Raji (cell line): Measurements from ENCODE around the gene CDK19.
A peak's percentile ranks its signal among the peaks of the same experiment; 100 is the strongest.

Source experiments
- POLR2A ChIP-seq: IDR thresholded peaks from 2 replicates; pipeline ENCODE4 v1.6.1; 2011; ENCODE audit warnings: low read depth, low read length, control low read depth; ENCODE audit not compliant: insufficient read depth

The CDK19 gene

DNA sequence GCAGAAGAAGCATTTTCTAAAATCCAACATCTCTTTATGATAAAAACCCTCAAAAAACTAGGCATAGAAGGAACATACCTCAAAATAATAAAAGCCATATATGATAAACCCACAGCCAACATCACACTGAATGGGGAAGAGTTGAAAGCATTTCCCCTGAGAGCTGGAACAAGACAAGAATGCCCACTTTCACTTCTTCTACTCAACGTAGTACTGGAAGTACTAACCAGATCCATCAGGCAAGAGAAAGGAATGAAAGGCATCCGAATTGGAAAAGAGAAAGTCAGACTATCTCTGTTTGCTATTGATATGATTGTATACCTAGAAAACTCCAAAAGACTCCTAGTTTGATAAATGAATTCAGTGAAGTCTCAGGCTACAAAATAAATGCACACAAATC, 7.9 kb upstream of the CDK19 start:
- TF ChIP-seq POLR2A: no peak

DNA sequence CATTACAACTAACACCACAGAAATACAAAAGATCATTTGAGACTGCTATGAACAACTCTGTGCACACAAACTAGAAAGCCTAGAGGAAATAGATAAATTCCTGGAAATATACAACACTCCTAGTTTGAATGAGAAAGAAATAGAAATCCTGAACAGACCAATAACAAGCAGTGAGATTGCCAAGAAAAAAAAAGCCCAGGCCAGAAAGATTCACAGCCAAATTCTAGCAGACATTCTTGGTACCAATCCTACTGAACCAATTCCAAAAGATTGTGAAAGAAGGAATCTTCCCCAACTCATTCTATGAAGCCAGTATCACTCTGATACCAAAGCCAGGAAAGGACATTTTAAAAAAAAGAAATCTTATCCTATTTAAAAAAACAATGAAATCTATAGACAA, 7.0 kb upstream of the CDK19 start:
- no peak for TF ChIP-seq POLR2A

DNA sequence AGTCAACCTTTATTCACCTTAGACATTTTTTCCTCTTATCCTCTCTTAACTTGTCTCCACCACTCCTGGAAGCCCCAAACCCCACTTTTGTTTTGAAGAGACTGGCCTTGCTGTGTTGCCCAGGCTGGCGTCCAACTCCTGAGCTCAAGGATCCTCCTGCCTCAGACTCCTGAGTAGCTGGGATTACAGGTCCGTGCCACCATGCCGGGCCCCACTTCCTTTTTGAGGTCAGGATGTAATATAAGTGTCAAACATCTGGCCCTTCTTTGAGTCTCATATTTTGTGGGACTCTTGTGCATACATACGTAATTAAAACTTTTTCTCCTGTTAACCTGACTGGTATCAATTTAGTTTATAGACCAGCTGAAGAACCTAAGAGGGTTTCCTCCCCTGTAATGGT, 1.4 kb upstream of the CDK19 start:
- TF ChIP-seq POLR2A: no peak

DNA sequence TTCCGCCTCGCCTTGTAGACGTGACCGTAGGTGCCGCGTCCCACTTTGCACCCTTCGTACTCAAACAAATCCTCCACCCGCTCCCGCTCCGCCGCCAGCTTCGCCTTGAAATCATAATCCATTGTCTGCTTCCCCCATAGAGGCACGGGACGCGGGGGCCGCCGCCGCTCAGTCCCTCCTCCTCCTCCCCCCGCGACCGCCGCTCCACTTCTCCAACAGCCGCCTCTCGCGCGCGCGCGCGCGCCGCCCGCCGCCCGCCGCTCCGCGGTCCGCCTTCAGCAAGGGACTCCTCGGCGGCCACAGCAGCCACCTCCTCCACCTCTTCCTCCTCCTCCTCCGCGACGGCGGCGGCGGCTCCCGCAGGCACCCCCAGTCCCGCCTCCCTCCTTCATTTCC, 256 bp downstream of the CDK19 start:
- no peak for TF ChIP-seq POLR2A

DNA sequence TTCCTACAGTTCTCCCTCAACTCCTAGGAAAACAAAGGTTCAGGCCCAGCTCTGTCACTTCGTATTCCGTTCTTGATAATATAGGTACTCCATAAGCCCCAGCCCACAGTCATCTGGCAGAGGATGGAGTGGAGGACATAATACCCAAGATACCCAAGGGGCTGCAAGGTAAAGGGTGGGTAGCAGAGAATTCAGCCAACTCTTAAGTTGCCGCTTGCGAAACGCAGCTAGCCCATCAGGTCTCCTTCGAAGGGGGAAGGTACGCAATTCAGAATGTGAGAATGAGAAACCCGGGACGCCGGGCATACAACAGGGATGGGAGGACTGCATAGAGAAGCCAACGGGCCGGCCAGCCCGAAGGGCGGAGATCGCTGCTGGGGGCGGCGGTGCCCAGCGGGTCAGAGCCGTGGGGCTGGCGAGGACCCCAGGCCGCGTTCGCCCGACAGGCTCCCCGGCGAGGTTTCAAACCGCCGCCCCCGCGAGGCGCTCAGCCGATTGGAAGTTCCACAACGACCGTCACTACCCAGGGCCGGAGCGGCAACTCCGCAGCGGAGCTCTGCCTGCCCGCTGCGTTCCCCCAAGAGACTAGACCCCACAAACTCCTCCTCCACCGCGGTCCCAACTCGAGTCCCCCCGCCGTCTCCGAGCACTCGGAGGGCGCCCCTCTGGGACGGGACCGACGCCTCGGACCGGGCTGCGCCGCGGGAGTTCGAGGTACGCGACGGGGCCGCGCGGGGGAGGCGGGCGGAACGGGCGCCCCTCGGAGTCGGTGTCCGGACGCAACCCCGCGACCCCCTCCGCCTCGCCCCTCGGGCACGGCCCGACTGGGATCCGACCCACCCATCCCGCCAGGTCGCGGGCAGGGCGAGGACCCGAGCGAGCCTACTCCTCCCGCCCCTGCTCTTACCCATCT, 911 bp downstream of the CDK19 start:
- TF ChIP-seq POLR2A: peak; percentile 24; the same call in 1 of the 2 replicates

DNA sequence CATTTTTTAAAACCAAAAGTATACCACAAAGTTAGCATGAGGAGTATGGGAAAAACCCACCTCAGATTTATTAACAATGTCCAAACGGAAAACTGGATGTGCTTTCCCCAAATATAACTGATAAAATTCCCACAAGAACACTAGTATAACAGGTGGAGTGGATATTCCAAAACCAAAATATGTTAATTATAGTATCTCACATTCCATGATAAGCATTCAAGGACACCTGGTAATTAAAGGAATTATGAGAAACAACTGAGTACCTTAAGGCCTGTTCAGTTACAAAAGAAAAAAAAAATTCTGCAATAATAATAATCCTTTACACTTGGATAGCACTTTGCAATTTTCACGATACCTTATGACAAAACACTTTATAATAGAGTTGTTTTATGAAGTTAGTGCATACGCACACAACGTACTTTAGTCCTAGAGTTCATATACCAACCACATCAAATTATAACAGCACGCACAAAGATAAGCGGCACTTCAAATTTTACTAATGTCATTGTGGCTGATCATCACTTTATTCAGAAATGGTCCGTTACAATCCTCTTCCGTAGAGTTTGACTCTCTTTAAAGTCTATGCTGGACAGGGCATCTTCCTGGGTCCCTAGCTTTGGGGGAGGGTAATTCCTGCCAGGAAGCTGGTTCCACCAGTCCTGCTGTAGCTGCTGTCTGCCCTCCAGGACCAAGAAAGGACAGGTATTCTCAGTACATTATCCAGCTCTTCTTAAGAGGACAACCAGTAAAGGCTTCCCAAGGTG, 1.7 kb downstream of the CDK19 start:
- no peak for TF ChIP-seq POLR2A

DNA sequence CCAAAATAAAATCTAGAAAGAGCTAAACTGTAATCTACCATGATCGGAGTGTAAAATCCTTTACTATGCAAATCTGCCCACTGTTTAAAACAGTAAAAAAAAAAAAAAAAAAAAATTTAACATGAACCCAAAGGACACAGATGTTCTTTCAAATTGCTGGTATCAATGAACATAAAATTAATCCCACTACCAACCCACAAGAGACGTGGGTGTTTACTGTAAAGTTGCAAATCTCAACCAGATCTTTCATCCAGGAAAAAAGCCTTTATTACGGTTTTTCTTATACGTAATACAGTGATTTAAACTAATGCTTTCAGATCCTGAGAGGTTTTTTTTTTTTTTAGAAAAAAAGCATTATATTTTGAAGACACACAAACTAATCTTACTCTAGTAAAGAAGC, 2.5 kb downstream of the CDK19 start:
- TF ChIP-seq POLR2A: no peak

DNA sequence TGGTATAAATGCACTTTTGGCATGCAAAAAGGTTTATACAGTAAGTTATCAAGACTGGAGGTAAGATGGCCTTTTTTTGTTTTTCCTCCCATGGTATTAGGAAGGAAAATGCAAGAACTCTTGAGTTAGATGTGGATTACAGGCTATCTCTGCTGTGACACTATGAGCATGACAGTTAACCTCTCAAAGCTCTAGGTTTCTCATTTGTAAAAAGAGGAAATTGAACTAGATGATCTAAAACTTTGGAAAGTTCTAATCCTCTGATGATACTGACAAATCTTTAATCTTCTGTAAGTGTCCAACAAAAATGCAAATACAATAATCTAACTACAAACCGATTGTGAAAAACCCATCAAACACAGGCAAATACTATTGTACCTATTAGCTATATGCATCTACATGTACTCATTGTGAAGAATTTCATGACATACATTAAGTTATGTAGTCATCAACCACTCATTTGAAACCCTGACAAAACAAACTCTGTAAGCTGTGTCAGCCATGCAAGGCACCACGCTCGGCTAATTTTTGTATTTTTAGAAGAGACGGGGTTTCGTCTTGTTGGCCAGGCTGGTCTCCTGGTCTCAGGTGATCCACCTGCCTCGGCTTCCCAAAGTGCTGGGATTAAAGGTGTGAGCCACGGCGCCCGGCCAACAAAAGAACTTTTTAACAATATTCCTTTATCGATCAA, 4.2 kb downstream of the CDK19 start:
- no peak for TF ChIP-seq POLR2A

DNA sequence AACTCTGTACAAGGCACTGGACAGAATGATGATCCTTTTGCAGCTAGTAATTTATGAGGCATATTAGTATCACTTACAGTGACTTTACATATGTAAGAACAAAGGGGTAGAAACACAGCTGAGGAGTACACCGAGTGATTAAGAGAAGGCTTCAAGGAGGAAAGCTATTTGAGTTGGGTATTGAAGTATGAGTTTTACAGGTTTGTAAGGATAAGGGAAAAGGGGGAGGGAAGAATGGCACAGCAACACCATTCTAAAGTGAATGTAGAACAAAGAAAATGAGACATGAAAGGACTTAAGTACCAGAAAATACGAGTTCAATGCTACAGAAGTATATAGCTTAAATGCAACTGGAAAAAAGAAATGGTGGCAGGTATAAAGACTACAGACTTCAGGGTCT, 5.5 kb downstream of the CDK19 start:
- TF ChIP-seq POLR2A: no peak

DNA sequence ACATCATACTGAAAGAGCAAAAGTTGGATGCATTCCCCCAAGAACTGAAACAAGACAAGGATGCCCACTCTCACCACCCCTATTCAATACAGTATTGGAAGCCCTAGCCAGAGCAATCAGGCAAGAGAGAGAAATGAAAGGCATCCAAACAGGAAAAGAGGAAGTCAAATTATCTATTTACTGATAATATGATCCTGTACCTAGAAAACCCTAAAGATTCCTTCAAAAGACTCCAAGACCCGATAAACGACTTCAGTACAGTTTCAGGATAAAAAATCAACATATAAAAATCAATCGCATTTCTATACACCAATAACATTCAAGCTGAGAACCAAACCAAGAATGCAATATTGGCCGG, 14.5 kb downstream of the CDK19 start:
- TF ChIP-seq POLR2A: no peak

DNA sequence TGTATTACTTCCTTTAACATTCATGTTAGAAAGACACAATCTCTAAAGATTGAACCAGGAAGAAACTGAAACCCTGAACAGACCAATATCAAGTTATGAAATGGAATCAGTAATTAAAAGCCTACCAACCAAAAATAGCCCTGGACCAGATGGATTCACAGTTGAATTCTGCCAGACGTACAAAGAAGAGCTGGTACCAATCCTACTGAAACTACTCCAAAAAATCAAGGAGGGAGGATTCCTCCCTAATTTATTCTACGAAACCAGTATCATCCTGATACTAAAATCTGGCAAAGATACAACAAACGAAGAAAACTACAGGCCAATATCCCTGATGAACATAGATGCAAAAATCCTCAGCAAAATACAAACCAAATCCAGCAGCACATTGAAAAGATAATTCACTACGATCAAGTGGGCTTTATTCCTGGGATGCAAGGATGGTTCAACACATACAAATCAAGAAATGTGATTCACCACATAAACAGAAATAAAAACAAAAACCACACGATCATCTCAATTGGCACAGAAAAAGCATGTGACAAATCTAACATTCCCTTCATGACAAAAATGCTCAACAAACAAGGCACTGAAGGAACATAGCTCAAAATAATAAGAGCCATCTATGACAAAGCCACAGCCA, 15.0 kb downstream of the CDK19 start:
- TF ChIP-seq POLR2A: no peak

DNA sequence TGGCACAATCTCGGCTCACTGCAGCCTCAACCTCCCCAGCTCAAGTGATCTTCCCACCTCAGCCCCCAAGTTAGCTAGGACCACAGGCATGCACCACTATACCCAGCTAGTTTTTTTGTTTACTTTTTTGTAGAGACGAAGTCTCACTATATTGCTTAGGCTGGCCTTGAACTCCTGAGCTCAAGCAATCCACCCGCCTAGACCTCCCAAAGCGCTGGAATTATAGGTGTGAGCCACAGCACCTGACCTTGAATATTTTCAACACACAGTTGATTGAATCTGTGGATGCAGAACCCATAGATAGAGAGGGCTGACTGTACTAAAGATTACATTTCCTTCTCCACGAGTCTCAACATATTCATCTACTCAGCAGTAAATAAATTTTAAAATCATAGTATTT, 15.6 kb downstream of the CDK19 start:
- no peak for TF ChIP-seq POLR2A

DNA sequence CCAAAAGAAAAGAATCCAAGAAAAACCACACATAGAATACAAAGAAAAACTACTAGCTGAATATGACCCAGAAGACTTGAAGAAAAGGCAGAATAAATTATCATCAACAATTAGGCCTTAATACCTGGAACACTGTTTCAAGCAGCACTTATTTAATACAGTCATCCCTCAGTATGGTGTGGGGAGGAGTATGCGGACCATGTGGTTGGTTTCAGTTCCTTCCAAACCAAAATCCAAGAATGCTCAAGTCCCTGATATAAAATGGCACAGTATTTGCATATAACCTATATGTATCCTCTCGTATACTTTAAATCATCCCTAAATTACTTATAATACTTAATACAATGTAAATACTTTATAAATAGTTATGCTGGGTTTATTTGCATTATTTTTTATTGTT, 16.1 kb downstream of the CDK19 start:
- TF ChIP-seq POLR2A: no peak

DNA sequence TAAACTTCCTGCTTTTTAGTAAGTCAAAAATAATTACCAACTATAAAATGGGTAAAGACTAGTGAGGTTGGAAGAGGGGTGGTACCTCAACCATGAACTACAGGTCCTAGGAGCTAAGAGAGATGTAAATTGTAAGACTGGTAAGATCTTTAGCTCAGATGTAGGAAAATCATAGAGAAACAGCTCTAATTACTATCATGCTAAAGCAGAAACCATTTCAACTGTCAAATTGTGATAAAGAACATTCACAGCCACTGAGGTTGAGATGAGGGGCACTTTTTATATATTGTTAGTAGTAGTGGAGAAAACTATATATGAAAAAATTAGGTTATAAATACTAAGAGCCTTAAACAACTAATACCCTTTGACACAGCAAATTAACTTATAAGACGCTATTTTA, 20.0 kb downstream of the CDK19 start:
- no peak for TF ChIP-seq POLR2A

DNA sequence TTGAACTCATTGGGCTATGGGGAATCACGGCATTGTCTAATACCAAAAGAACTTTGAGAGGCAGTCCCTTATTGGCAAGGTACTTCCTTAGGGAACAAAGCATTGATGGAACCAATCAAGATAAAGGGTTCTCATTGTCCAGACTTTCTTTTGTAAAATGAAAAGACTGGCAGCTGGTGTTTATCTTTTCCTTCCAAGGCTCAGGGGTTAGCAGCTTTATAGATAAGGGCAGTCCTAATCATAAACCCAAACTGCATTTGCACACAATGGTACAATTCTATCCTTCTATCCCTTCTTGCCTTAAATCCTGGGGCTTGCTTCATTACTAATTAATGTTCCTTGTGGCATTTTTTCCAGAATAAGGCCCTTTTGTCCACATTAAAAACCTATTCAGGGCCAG, 28.6 kb downstream of the CDK19 start:
- no peak for TF ChIP-seq POLR2A
